GM18520 (cell line): ENCODE measurements around the gene PPM1H.
"Not testable (repeated sequence)": the region's sequence is repeated elsewhere in the genome, so short reads cannot be mapped to it uniquely, and the experiment has no call there.

Source experiments
- ATAC-seq: cut with Tn5 transposase; IDR thresholded peaks from one replicate; pipeline ENCODE4 v1.9.1; 2021; ENCODE audit not compliant: unreplicated experiment

Gene PPM1H

DNA sequence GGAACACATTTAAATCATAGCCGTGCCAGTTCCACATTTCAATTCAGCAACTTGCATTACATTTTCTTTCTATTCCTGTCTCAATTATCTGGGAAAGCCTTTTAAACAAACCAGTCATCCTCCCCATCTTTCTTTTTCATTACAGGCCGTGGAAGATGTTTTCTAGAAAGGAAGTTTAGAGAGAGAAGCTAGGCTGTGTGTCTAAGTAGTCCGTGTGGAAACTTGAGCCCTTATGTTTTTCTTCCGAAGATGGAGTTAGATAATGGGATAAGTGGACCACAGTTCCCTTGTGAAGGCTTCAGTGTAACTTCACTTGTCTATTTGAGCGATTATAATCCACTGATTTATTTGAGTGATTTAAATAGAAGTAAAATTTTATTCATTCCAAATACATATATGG lies 12.4 kb upstream of the PPM1H start:
- ATAC-seq, result no peak

DNA sequence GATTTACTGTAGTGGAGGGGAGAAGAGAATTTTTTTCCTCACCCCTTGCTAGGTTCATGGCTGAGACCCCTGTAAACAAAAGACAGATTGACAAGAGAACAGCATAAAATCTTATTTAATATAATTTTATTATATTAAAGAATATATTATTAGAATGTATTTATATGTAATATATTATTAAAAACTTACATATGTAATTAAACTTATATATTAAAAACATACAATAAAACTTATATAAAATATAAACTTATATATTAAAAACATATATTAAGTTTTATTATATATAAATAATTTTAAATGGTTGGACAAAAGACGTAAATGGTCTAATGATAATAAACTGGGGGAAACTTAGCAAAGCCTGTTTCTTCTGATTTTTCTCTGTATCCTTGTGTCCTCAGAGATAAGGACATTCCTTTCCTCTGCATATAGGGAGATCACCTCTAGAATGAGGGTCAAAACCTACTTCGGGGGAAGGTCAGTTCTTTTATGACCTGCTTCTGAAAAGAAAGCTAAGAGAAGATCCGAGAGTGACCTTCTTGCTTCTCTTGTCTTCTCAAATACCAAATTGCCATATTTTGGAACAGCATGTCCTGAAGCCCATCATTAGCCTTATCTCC lies 8.9 kb upstream of the PPM1H start:
- ATAC-seq, result no peak

DNA sequence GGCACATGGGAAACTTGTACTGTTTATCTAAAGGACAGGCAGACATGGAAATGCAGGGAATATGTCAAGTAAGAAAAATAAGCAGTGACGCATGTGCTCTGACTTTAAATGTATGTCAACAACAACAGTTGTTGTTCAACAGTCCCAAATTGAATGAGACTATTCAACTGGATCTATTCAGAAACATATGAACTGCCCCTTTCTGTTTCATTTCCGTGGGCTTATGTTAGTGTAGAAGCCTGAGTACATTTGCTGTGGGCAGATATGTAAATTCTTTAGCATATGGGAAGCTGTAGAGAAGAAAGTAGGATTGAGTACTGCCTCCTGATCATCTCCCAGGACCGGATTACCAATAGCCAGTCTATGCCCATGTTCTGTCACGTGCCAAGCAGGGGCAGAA lies 7.4 kb upstream of the PPM1H start:
- ATAC-seq, result not testable (repeated sequence)

DNA sequence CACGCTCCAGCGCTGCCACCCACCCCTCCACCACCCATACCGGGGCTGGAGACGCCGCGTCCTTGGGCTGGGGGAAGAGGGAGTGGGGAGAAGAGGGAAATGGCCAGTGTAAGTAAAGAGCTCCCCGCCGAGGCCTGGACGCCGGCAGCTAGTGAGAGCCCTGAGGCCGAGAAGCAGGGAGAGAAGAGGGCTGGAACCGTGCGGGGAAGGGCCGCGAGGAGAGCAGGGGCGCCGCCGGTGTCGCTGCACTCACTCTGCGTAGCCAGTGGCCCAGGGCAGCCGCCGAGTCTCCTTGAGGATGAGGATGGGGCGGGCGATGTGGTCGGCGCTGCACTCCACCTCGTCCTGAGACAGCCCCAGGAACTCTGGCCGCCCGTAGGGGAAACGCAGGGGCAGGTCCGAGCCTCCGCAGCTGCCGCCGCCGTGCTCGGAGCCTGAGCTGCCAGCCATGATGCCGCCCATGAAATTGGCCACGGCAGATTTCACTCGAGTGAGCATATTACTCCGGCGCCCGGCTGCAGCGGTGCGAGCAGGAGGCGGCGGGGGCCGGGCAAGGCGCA lies 631 bp downstream of the PPM1H start:
- ATAC-seq, result no peak

DNA sequence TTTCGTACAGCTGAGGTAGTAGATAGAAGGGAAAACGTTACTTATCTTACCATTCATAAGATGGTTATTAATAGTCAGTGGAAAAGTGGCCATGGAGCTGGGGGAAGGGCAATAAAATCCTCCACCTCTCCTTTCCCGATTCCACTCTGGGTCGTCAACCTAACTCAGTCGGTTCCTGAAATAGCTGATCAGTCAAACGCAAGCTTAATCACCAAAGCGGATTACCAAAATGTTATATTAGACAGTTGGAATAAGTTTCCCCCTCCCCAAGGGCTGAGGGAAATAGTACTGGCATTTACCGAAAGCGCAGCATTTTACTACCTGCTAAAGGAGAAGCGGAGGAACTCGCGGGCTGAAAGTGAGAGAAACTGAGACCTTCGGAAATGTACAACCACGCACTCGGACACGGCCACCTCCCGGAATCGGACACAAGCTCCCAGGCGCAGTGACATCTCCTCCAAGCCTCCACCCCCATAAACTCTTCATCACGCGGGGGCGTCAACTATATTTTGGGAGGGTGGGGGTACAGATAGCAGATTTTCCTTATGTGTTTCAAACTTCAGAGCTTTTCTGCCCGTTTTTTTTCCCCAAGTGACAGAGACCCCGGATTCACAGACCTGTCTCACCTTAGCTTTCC lies 1.2 kb downstream of the PPM1H start:
- ATAC-seq, result no peak

DNA sequence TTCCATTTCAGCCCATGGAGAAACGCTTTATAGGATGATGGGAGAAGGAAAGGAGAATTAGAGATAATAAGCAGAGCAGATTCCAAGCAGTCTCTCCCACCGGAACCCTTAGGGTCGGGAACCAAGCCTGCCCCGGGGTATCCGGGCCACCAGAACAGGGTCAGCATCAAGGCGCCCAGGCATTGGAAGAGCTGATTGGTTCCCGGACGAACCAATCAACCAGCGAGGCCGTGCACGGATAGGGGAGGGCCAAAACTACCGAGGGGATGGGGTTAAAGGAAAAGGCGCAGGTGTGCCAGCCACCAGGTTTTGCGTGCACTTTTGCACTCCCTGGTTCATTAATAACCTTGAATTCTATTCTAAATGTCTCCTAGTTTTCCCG lies 1.7 kb downstream of the PPM1H start:
- no peak for ATAC-seq

DNA sequence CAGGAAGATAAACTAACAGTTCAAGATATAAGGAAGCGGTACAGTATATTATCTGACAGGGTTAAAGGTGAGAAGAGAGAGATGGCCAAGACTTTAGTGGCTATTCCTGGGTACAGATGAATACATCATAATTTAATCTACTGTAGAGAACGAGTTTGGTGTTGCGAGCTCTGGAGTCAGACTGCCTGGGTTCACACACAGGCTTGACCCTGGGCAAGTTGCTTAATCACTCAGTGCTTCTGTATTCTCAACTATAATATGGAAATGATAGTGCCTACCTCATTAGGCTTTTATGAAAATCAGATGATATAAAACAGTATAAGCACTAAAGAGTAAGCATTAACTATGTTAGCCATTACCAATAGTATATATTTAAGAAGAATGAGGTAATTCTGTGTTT lies 3.5 kb downstream of the PPM1H start:
- ATAC-seq, result no peak

DNA sequence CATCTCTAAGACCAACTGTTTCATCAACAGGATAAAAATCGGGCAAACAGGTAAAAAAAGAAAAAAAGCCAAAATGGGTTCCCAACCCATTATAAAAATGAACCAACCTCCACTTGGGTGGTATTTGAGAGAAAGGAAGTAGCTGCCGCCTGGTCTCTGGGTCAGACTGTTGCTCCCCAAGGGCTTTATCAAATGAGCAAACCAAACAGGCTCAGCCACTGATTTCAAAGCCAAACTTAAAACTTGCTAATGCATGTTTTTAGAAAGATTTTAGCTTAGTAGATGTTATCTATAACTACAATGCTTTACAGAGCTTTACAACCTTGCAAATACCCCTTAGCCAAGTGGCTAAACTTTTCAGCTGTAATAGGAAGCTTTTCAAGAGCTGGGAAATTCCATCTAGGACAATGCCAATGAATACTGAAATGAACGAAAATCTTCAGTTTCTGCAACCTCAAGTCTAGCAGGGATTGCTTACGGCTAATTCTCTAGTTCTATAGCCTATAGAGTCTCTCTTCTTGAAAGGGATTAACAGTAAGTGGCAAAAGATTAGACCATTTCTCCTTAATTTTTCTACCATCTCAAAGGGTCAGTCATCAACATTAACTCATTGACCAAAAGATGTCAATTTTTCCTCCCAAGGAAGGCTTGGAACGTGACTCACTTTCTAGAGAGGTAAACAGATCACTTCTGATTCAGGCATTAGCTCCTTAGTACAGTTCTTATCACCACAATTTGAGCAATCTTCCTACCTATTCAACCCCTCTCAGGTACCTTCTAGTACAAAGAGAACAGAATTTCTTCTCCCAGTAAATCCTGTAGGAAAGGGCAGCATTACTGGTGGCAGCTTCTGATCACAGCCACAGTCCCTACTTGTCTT lies 4.2 kb downstream of the PPM1H start:
- no peak for ATAC-seq

DNA sequence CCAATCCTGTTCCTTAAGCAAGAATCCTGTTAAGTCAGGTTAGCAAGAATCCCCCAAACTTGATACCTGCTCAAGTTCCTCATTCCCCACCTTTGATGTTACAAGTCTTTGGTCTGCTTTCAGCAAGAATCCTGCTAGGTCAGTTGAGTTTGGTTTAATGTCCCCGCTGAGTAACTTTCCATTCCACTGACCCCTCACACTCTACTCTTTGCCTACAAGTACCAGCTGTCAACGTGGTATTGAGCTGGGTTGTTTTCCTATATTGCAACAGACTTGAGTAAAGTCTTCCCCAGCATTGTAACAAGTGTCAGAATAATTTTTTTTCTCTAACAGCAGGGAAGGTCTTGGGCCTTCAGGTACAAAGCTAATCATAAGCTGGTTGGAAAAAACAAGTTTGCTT lies 6.3 kb downstream of the PPM1H start:
- no peak for ATAC-seq

DNA sequence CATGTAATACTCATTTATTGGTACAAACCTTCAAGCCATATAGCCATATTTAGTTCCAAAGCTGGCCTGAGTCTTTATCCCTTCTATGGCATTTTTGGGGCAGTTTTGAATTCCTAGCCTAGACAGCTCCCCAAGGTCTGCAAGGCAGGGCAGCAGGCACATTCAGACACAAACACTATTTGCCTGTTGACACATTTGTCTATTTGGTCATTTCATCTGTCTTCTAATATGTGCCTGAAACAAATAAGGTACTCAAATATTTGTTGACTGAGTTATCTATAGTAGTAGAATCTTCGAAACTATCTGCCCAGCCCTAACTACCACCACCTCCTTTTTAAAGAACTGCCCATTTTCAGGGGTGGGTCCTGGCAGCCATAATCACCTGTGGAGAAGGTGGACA lies 9.3 kb downstream of the PPM1H start:
- ATAC-seq, result no peak

DNA sequence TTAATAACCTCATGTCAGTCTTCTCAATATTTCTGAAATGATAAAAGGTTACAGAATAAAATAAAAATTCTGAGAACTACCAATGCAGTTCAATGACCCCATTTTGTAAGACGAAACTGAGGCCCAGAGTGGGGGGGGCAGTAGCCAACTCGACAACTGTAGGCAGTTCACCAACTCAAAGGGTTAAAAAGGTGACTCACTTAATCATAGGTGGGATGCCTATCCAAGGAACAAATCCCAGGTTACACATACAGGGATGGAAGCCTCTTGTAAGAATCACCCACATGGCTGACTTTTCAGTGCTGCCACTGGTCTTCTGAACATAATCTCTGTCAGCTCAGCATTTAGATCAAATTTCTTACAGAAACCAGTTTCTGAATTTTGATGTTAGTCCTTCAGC lies 10.9 kb downstream of the PPM1H start:
- ATAC-seq, result no peak

DNA sequence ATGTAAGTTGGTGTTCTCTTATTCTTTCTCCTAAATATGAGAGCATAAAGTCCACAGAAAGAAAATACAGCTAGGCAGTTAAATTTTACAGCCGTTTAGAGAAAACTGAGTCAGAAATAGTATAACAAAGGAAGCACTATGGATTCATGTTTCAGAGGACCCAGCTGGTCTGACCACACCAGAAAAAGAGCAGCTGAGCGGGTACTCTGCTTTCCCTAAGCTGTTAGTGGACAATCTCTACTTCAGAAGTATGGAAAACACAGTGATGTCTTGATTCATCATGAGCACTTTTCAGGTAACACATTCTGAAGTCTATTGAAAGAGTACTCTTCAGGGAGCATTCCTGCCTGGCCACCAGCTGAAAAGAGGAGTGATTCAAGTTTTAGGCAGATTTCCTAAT lies 12.4 kb downstream of the PPM1H start:
- ATAC-seq, result no peak

DNA sequence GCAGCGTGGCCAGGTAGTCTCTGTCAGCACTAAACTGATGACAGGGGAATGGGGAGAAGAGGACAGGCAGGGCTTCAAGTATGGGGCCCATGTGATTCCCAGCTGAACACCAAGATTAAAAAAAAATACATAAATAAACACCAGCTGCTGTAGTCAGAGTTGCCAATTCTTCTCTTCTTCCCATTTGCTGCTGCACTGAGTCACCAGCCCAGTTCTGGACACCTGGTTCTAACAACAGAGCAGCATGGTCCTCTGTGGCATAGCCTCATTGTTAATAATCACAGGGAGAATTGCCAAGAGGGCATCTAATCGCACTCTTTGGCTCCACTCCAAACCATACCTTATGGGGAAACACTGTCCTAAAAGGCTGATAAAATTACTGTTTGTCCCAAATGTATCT lies 15.1 kb downstream of the PPM1H start:
- no peak for ATAC-seq

DNA sequence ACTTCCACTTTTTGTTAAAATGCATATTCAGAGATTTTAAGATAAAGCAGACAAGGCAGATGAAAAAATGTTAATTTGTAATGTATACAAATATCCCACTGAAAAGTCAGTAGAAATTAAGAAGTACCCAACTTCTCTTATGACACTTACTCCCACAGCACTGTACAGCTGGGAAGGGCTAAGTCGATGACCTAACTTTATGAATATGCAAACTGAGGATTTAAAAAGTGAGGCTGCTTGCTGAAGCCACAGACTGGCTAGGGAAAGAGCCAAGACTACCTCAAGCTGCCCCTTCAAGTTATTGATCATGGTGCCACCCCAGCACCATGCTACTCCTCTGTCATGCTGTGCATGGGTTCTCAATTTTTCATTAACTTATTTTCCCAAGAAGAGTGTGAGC lies 17.0 kb downstream of the PPM1H start:
- no peak for ATAC-seq

DNA sequence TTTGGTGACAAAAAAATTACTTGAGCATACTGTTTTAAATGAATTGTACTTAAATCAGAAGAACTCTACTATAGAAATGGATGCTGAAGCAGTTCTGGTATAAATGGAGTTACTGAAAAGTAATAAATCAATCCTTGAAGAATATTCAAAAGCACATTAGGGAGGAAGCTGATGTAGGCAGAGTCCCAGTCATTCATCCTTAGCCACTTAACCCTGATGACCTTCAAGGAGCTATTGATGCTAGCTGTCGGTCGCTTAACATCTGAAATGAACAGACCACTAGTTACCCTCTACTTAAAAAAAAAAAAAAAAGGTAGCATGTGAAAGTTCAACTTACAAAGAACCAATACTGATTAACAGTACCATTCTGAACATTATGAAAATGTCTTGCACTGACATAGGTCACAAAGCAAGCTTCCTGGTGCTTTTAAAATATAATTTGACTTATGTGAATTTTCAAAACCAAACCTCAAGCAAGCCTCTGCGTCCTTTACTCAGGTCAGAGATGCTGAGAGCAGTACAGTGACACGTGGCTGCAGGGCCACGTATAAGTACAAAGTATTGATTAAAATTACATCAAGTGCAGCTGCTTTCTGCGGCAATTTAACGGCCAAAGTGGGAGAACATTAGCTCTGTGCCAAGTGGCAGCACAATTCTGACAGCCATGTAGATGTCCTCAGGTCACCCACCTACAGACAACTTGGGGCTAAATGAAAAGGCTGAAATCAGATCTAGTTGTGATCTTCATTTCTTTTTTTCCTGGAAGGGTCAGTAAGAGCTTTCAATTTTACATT lies 18.1 kb downstream of the PPM1H start:
- ATAC-seq, result no peak

DNA sequence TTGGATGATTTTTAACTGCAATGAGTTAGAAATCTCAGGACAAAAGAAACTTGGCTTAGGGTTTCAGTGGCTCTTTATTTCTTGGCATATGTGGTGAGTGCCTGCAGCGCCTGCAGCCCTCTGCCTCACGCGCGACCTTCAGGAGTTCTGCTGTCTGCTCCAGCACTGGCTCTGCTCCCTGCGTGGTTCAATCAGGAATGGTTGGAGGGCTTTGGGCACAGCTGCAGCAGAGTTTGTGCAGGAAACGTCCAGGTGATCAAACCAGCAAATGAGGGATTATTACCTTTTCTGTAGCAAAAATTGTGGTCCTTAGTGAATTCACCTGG lies 19.8 kb downstream of the PPM1H start:
- ATAC-seq, result no peak

DNA sequence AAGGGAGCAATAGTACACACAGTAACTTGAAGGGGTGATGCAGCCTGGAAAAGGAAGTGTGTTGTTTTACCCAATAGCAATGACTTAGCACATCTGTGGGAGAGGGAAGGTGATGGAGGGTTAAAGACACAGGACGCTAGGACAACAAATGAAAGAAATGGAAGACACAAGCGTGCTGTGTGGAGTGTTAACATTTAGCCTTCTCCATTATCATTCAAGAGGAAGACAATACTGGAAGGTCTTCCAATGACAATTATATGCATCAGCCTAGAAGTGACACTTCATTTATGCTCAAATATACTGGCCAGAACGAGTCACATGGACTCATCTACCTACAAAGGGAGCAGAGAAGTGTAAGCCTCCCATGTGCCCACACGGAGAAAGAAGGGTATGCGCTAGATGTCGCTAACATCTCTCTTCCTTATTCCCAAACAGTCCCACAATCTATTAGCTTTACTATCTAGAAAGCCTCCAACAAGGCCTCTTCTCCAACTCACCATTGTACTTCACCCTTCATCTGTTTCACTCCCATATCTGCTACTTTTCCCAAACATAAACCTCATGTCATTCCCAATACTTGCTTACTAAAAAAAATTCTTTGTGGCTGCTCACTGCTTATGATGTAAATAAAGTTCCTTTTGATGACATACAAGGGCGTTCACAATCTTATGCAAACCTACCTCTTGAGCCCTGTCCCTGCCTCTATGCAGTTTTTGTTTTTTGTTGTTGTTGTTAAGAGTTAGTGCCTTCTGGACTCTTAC lies 20.3 kb downstream of the PPM1H start:
- ATAC-seq, result no peak

DNA sequence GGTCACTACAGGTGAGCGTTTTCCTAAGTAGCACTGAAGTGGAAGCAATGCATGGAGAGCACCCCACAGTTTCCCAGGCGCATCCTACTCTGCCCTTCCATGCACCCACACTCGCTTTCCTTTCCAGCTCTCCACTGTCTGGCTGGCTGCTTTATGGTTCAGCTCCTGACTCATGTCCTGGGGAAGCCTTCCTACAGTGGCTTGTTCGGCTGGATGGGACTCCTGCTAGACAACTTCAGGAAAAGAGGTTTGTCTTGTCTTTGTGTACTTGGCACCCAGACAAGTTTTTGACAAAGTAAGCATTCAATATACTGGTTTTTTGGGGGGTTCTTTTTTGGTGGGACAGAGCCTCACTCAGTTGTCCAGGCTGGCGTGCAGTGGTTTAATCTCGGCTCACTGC lies 21.6 kb downstream of the PPM1H start:
- ATAC-seq, result no peak

DNA sequence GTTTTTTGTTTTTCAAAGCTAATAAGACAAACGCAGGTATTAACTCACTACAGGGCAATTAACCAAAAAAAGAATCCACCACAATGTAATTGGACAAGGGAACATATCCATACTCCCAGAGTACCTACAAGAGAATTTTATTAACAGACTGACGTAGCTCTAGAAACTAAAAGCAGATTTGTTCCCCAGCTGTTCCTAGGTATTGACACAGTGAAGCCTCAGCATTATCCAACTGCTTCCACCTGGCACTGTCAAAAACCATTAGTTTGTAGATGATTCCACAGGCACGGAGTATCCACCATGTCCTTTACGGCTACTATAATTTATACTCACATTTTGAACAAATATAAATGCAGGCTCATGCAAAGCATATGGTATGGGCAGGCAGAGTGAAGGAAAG lies 22.3 kb downstream of the PPM1H start:
- ATAC-seq, result no peak

DNA sequence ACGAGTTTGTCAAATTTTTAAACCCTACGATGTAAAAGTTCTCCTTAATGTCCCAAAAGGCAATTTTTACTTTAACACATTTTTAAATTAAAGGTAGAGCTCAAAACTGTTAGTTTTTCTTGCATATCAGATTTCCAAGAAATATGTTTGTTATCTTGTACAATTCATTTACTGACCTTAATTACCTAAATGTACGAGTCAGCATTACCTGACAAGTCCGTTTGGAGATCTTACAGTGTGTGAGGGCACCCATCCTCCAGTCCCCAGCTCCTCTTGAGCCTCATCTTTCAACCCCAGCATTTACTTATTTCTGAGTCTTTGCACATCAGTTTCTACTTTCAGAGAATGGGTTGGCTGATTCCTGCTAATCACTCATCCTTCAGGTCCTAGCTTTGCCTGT lies 23.7 kb downstream of the PPM1H start:
- no peak for ATAC-seq
